ENCODE measurements around the gene CCDC182.

Gene CCDC182

DNA sequence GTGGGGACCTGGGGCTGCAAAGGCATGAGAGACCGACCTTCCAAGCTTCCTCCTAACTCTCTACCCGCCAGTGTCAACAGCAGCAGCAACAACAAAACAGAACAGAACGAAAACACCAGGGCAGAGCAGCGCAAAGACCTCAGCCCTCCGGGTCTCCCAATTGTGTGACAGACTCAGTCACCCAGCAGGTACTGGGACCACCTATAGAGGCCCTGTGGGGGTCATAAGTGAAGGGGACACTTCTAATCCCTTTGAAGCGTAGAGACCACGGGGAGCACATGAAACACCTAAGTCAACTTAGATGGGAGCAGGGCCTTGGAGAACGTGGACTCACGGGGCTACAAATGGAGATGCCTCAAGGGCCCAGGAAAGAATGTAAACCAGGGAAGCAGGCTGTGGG, 12.6 kb upstream of the CCDC182 start:
- DNase-seq (ENCODE audit: low read depth in 2 of 2): no peak

DNA sequence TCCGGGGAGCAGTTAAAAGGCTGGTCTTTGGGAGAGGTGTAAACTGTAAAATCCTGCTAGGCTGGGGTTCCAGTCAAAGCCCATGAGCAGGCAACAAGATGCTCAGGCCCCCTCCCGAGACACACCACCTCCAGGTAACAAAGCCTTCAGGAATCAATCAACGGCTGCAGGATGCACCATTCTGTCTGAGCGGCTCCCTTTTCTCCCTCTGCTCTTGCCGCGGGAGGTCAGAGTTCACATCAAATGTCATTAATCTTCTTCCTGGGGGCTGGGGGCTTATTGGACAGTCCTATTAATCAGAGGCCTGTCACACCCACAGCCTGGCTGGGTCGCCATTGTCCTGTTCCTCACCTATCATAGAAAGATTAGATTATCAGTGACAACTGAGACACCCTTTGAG, 11.9 kb upstream of the CCDC182 start:
- no peak for DNase-seq (ENCODE audit: low read depth in 2 of 2)

DNA sequence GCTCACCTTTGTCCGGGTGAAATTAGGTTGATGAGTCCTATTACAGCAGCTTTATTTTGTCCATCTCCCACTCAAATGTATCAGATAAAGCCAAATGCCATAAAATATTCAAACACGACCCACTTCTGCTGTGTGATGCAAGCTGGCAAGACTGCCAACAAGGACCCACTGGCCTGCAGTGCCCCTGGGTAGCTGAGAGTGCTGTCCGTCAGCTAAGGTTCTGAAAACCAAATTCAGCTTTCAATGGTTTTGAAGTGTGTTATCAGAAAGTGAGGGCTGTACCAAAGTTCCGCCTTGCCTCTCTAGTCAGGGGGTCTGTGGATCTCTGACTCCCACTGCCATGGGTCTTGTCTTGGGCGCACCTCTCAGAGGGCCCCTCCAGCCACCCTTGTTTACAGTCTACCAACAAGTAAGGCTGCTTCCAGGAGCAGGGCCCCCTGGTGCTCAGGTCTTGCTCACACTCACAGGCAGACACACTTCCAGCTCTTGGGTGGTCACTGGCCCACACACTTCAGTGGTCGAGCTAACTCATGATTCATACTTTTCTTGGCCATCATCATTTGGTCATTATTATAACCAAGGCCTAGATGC, 10.5 kb upstream of the CCDC182 start:
- DNase-seq (ENCODE audit: low read depth in 2 of 2): no peak

DNA sequence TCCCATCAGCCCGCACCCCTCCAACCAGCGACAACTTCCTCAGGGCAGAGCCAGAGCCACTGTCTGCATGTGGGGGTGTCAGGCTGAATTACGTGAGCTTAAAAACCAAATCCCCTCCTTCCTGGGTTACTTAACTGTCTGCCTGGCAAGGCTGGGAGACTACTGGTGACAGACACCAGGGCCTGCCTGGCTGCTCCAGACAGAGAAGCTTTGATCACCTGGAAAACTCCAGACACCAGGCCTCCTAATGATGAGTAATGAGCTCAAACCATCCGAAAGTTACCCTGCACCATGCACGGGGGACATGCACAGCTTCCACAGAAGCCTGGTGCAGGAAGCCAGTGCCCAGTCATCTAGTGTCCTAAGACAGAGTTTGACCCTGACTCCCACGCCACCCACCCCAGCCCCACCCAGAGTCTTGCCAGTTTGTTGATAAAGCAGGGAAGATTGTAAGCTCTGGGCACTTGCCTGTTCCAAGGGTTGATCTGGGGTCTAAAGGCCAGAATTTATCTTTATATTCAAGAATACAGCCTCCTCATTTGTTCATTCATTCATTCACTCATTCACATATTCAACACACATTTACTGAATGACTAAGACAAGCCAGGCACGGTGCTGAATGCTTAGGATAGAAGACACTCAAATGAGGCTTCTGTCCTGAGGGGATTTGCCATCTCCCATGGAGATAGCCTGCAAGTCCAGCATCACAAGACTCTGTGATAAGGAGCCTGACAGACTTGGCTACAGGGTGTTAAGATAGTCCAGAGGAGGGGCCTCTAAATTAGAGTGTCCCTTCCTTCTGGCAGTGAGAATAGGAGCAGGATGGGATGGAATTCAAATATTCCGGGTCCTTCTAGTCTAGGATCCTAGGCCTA, 7.2 kb upstream of the CCDC182 start:
- DNase-seq (ENCODE audit: low read depth in 2 of 2): no peak

DNA sequence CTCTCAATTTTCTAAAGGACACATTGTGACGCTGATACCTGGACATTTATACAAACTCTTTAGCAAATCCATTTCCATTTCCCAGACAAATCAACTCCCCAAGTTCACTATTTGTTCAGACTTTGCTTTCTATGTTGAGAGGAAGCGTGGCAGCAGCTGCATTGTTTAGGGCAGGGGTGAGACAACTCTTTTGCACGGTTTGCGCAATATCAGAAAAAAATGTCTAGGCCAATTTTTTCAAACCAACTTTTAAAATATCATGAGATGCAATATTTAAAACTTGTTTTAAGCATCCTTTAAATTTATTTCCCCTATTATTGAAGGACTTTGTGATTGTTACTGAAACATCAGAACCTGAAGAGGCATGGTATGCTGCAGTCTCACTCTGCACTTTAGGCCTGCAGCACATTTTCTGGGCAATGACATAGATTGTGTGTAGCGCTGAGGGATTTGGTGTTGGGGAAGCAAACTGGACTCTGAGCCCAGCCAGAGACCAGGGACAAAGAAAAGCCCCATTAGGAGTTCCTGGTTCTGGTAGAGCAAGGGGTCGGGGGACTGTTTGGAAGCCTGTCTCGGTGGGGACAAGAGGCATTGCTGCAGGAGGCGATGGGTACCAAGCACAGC, 6.4 kb upstream of the CCDC182 start:
- DNase-seq (ENCODE audit: low read depth in 2 of 2): no peak

DNA sequence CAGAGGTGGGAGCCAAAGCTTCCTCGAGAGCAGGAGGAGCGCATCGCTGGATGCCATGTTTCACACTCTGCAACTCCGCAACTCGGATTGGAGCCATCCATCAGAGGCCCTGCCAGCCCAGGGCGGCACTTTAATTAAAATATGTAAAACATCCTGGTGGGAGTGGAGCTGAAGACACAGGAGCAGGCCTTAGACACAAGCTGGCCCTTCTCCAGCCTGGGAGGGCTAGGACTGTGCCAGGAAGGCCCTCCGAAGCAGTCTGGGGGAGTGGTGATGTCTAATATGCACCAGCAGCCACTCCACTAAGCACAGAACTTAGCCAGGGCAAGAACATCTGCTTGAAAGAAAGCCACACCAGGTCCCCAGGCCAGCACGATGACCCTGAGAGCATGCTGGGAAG, 5.8 kb upstream of the CCDC182 start:
- no peak for DNase-seq (ENCODE audit: low read depth in 2 of 2)

DNA sequence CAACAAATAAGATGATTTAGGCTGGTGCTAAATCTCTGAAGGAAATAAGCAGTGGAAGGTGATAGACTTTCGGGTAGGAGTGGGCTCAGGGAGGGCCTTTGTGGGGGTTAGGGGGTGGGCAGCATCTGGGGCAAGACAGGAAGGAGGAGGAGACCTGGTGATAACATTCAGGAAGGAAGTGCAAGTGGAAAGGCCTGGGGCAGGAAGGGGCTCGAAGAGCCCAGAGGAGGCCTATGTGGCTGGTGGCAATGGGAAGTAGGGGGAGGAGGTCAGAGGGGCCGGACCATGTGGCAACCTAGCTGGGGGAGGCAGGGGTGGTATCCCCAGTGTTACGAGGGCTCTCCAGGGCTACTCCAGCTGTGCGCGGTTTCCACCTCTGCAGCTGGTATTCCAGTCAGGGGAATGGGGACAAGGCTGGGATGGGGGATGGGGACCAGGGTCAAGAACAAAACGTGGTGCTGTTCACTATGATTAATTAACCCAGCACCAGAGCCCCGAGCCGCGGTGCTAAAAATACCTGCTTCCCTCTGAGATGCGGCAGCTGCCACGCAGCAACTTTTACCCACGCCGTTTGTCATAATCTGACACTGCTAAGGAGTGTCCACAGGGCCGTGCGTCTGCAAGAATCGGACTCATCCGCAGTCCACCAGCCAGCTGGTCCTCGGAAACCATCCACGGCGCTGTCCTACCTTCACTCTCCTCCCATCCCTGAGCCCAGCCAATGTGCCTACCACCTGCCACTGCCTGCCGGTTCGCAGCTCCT, 5.2 kb upstream of the CCDC182 start:
- no peak for DNase-seq (ENCODE audit: low read depth in 2 of 2)

DNA sequence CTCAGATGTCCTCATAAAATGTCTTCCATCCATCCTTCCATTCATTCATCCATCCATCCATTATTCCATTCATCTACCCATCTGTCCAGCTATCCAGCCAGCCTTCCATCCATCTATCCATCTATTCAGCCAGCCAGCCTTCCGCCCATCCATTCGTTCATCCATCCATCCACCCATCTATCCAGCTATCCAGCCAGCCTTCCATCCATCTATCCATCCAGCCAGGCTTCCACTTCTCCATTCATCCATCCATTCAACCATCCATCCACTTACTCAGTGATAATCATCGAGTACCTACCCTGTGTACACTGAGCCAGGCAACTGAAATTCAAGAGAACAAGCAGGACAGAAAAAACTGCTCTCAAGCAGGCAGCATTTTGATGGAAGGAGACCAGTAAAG, 4.6 kb upstream of the CCDC182 start:
- no peak for DNase-seq (ENCODE audit: low read depth in 2 of 2)

DNA sequence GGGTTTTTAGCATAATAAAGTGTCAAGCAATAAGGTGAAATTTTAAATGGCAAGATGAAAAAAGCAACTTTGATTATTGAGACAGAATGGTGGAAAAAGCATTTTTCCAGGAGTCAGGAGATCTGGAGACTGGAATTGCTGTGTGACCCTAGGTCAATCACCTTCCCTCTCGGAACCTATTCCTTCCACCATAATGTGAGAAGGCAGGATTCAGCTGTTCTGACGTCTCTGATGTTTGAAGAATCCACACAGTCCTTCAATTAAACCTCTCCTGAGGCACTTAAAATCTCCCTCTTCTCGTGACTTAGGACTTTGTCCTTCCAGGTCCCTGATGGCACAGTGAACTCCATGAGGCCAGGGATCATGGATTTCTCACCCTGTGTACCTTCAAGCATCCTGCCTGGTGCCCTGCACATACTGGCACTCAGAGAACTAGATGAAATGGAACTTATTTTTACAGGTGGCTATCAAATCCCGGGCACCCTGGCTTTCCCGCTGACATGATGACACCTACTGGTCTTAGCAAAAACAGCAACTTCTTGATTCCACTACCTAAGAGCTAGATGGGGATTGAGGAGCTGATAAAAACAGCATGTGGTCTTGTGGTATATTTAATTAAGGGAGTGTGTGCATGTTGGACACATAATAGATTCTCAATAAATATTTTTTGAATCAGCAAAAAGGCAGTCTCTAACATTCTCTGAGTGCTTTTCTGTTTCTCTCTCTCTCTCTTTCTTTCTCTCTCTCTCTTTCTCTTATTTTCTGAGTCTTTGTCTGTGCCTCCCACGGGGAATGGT, 2.3 kb upstream of the CCDC182 start:
- no peak for DNase-seq (ENCODE audit: low read depth in 2 of 2)

DNA sequence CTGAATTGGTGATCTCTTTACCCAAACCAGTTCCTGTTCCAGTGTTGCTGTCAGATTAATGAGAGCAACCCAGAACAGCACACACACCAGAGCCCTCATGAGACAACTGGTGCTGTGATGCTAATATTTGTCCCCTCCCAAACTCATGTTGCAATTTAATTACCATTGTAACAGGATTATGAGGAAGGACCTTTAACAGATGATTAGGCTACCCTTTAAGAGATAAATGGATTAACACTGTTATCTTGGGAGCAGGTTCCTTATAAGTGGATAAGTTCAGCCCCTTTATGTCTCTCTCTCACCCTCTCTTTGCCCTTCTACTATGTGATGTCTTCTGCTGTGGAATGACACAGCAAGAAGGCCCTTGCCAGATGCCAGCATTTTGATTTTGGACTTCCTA, 1.1 kb upstream of the CCDC182 start:
- DNase-seq (ENCODE audit: low read depth in 2 of 2): no peak

DNA sequence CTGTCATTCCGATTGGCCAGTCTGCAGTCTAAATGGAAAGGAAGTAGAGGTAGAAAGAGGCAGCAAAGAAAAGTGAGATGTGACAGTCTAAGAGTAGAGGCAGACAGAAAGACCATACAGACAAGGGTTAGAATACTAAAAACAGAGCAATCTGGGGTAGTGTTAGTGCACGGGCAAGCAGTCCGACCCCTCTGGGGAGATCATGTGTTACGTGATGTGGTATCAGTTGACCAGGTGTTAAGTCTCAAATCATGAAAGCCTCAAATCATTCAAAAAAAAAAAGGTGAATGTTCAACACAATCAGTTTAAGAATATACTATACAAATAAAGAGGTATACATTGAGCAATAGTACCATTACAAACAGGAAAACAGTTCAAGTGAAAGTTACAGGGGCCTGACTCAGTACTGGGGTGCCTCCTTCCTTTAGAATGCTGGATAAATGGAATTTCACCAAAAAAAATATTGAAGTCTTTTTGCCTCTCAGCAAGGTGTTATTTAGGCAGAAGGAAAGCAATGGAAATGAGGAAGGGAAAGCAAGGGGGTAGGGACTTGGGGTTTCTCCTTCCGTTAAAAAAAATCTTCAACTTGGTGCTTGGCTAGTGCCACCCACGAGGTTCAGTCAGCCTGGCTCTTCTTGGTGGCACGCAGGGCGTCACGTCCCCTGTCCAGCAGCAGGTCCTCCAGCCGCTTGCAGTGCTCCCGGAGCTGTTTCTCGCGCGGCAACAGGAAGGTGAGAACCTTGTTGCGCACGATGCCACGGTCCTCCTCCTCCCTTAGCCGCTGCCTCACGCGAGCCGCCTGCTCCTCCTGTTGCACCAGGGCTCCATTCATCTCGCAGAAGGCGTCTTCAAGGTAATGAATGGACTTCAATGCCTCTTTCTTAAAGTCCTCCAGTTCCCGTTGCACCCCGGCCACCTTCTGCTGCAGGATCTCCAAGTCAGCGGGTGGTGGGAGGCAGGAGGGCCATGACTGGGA, 616 bp downstream of the CCDC182 start:
- DNase-seq (ENCODE audit: low read depth in 2 of 2): no peak

DNA sequence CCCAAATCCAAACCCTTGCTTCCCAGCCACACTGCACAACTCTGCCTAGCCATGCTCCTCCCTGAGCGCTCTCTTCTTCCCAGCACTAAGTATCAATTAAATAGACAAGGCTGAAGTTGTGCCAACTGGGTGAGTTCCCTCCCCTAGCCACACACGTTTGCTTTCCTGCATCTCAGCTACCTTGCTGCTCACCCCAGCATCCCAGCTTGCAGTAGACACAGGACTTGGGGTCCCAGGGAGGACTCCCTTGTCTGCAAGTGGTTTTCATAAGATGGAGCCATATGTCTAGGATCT, 4.9 kb downstream of the CCDC182 start:
- DNase-seq (ENCODE audit: low read depth in 2 of 2): no peak

DNA sequence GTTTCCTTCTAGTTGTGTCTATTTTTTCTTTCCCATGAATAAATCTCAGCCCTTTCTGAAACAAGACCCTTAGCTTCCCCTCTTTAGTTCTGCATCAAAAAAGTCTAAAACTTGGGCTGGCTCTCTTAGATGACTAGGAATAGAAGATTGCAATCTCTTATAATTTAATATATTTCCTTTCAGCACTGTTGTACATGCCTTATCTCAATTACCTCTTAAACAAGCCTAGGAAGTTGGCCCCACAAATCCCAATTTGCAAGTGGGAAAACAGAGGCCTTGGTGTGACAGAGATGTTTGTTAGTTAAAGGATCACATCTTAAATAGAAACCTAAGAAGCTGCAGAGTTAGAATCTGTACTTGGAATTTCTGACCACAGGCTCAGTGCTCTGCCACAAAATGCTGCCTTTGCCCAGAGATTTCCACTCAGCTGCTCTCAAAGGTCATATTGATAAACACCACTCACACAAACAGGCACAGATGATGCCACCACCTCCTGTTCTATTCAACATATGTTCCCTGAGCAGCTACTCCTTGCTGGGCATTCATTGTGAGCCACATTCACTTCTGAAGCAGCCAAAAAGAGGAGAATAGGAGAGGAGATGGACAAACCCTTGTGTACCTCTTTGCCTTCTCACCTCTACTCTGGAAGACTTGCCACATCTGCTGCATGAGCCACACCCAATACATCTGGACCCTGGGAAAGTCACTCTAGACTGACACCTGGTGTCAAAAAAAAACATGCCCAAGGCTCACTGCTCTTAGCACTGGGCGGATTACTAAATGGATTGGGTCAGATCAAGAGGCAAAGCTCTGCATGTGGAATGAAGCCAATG, 5.5 kb downstream of the CCDC182 start:
- no peak for DNase-seq (ENCODE audit: low read depth in 2 of 2)

DNA sequence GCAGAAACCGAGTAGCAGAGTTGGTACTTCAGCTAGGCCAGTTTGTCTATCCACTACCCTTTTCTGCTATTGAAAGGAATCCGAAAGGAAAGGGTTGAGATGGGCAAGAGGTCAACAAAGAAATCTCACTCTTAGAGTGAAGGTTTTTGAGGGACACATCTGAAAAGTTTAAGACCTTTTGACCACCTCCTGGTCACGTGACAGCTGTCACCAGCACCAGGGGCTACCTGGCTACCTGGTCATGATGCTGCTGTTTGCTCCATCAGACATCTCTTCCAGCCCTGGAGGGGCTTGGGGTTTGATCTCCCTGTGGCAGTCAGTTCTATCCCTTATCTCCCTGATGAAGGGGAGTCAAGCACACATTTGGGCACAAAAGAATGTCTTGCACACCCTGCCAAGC, 7.6 kb downstream of the CCDC182 start:
- no peak for DNase-seq (ENCODE audit: low read depth in 2 of 2)

DNA sequence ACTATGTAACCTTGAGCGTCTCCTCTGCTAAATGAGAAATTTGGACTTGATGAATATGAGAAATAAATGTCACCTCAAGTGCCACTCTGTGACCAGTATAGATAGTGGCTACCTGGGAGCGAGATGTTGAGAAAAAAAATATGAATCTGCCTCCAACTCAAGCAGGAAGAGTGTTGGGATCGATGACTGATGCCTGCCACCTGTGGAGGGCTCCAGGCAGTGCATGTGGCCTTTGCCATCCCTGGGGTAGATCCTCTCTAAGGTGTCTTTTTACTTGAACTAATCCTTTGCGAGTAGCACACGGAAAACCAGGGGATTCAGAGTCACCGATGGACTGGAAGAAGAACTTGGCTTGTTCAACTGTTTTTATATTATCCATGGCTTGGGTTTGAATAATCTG, 9.4 kb downstream of the CCDC182 start:
- no peak for DNase-seq (ENCODE audit: low read depth in 2 of 2)

DNA sequence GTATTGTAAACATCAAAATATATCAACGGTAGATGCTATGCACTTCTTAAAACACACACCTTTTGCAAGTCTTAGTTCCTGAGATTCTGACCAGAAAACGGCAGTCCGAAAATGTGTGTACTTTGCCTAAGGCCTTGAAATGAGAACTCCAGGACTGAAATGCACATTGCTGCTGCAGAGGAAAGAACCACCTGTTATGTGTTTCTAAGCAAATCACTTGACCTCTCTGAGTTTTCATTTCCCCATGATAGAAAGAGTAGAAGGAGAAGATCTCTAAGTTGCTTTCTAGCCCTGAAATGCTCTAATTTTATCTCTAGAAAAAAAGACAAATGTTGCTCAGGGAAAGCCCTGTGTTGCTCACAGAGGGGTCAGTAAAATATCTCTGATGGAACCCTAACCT, 9.9 kb downstream of the CCDC182 start:
- no peak for DNase-seq (ENCODE audit: low read depth in 2 of 2)

DNA sequence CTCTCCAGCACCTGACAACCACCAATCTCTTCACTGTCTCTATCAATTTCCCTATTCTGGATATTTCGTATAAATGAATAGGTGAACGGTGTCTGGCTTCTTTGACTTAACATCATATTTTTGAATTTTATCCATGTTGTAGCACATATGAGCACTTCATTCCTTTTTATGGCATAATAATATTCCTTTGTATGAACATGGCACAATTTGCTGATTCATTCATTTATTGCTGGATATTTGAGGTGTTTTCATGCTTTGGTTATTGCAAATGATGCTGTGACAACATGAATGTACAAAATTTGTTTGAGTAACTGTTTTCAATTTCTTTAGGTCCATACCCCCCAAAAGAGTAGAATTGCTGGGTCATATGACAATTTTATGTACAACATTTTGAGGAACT, 12.0 kb downstream of the CCDC182 start:
- no peak for DNase-seq (ENCODE audit: low read depth in 2 of 2)

DNA sequence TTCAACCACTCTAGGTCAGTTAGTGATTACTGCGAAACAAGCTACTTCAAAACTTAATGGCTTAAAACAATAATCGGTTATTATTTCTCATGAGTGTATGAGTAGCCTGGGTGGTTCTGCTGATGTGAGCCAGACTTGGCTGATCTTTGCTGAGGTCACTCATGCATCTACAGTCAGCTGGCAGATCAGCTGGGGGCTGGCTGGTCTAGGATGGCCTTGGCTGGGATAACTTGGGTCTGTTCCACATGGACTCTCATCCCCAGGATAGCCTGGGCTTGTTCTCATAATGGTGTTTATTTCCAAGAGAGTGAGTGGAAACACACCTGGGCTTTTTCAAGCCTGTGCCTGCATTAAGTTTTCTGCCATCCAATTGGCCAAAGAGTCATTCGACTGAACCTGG, 13.0 kb downstream of the CCDC182 start:
- no peak for DNase-seq (ENCODE audit: low read depth in 2 of 2)

DNA sequence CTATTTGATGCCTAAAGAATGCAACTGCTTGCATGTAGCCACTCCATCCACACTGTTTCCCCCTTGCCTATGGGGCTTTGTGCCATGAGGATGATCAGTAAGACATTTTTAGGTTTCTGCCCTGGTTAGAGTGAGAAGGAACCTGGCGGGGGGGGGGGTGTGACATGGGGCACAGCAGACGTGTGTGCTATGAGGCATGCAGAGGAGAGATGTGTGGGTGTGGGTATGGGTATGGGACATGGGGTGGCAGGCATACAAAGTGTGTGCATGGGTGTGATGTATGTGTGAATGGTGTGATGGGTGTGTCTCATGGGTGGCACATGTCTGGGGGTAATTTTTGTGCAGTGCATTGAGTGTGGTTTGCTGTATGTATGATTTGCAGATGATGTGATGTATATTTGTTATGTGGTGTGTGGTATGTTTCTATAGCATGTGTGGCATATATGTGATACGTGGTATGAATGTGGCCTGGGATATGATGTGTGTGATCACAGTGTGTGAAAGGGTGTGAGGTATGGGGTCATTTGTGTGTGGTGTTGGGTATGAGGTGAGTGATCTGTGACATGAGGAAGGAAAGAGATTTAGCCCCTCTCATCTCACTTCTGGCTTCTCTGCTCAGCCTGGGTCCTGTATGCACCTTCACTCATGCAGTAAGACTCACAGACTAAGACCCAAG, 14.9 kb downstream of the CCDC182 start:
- no peak for DNase-seq (ENCODE audit: low read depth in 2 of 2)
